Activated CD8-positive, alpha-beta memory T cell treated with anti-CD3 and anti-CD28 coated beads, Interleukin-2, amount 50 U/mL, for 4 hours (primary cell): ENCODE results near the gene SERGEF.
"Not testable (repeated sequence)": the region's sequence is repeated elsewhere in the genome, so short reads cannot be mapped to it uniquely, and the experiment has no call there.

ENCODE experiments used
- DNase-seq: peaks from one replicate; pipeline ENCODE4 v3.0.0-alpha.2; 2020

Gene SERGEF

GRCh38 chr11:18000128-18000527, 12.7 kb downstream of the SERGEF start:
- not testable (repeated sequence) for DNase-seq

- no peak for DNase-seq
These were observed 19.9 kb downstream of the SERGEF start for GRCh38 chr11:17992916-17993315.

DNA sequence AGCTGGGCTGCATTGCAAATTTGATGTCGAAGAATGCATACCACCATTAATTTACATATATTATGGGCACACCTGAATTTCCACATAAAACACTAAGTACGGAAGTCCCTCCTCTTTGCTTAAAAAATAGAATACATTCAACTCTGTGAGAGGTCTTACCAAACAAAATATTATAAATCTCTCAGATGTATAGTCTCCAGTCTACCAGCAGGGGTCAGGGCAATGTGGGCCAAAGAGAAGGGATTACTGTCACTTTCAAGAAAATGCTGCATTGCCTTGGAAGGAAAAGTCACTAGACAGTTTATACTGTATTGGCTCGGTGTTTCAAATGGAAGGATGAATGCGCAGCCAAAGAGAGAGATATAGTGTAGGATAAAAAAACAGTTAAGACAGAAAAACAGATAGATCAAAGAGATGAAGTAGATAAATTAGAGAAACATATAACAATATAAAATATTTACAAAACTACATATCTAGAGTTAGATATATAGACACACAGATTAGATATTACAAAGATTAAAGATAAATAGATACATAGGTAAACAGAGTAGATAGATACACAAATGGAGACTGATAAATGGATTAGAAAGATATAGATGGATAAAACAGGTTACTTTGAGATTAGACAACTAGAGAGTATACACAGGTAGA, 20.9 kb downstream of the SERGEF start:
- DNase-seq: peak; percentile 38

GRCh38 chr11:17989306-17989705, 23.5 kb downstream of the SERGEF start:
- no peak for DNase-seq

GRCh38 chr11:17988465-17988864, 24.4 kb downstream of the SERGEF start:
- no peak for DNase-seq

DNA sequence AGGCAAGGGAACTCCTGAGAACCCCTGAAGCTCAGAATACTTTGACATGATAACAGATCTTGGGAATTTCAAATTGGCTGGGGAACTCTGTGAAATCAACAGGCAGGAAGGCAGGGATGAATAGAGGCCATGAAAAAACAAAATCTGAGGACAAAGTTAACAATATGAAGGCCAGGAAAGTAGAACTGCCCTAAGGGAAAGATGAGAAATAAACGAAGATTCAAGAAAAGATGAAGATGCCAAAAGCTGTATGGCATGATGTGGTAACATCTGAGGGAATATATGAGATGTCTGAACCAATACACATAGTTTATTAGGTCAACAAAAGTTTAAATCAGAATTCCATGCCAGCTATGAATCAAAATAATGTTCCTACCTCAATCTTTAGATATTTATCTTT, 25.0 kb downstream of the SERGEF start:
- DNase-seq: no peak

DNA sequence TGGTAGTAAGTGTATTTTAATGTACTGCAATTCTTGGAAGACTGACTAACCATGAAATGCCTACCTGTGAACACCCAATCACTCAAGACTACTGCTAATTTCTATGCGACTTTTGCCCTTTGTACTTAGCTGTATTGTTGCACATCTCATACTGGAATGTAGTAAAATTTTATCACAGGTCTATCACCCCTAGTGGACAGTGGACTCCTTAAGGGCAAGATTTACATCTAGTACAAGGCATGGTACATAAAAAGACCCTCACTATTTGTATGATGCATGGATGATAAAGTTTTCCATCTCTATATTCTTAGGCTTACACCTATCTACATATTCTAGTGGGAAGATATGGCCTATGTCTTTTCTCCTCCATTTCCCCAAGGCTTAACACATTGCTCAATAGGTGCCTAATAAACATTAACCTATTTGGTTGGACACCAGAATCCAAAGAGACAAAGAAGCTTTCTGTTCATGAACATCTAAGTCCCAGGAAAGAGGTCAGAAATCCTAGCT, 26.1 kb downstream of the SERGEF start:
- no peak for DNase-seq

DNA sequence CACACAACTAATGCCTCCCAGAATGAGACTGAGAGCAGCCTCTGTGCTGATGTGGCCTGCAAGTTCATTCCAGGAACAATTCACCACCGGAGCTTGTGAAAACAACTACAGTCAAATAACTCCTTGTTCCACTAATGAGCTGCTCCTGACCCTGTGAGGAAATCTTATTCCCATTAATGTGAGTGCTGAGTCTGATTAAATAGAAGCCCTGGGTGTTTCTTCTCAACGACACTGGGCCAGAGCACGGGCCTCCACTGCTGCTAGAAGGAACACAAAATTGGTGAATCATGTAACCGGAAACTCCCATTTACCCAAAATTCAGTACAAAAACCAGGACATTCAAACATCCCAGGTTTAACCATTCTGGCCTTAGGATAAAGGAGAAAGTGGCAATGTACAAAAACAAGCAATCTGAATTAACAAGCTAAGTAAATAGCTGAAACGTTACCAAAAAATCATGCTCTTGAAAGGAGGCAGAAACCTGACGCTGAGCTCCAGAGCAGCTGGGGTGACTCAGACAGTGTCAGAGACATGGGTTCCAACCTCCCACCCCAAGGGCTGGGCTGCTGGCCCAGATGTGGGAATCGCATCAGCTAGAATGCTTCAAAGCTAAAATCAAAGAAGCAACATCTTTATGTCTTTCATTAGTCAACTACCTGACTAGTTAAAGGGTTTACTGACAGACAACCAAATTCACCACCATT, 26.7 kb downstream of the SERGEF start:
- DNase-seq: no peak

DNA sequence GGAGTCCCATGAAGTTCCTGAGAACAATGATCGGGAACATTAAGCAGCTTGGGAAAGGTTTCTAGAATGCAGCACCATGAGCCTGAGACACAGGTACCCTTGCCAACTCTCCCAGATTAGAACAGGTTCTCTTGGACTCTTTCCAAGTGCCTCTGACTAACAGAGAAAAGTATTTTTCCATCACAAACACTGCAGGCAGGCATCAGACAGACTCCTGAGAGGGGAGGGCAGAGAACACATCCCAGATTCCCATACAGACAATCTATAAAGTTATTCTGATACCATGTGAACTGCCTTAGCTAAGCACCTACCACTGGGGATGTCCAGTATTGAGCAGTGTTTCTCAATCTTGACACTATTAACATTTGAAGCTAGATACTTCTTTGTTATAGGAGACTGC, 27.3 kb downstream of the SERGEF start:
- DNase-seq: no peak

DNA sequence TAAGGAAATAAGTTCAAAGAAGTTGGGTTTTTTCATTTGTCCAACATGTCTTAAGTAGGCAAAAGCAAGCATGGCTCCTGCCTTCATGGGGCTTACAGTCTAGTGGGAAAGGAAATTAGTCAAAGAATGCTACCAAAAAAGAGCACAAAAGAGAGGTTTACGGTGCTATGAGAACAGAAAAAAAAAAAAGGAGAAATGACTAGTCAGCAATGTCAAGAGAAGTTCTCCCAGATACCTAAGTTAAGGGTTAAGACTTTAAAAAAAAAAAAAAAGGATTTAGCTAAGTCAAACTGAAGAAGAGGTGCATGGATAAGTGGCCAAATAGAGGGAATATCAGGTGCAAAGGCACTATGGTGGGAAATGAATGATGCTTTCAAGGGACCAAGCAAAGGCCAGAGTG, 29.3 kb downstream of the SERGEF start:
- DNase-seq: no peak

DNA sequence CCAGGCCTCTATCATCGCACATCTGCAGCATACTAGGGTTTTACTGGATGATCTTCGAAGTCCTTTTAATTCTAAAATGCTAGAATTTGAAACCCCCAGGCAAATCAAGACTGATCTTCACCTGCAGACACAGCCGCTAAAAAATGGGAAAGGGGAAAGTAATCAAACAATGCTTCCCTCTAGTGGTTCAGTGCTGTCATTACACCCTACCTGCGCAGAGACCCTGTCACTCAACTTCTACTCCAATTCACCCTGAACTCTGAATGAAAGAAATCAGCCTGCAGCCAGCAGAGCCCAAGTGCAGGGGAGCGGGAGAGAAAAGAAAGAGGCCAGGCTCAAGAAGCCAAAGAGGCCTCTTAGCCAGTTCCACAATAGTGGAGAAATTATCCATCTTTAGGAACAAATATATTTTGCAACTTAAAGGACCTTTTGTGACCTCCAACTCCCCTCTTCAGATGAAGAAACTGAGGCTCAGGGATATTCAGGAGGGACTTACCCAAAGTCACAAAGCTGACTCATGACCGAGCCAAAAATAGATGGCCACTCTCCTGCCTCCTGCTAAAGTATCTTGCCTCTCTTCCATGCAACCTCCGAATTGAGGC, 33.0 kb downstream of the SERGEF start:
- DNase-seq: peak; percentile 24

DNA sequence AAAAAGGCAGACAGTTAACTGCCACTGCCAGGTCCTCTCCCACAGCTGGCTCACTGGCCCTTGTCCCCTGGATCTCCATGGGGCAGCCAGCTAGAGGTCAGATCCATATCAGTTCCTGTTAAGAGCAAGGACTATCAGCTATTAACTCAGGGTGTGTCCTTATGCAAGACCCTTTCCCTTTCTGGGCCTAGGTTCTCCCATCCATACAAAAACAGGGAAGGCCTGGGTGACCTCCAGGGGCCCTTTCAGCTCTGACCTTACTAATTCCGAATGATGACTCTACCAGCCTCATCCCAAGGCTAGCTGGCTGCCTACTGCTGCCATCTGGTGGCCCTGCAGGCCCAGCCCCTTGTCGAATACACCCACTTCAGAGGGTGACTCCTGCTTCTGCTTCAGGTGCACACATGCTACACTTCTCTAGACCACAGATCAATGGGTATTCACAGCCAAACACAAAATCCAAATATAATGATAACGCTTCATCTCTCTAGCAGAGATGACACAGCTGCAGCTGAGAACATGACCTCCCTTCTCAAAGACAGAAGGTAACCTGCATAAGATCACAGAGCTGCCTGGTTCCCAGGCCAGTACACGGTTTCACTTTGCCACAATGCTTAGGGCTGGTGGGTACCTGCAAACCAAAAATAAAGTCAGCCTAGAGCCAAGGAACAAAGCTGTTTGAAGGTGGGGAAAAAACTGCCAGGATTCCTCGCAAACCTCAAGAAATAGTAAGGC, 34.1 kb downstream of the SERGEF start:
- no peak for DNase-seq

DNA sequence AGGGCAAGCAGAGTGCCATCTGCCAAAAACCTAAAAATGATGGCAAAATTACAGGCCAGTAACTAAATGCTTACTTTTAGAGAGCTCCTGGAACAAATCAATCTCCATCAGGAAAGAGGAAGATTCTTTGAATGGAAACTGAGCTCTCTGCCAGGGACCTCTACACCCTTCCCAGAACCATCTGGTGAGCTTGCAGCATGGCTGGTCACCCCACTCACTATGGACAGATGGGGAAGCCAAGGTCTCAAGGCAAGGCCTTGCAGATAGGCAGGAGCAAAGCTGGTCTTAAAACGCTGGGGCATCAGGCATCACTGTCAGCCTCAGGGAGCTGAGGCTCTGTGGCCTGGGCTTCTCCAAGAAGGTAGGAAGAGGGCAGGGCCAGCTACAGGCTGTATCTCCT, 36.2 kb downstream of the SERGEF start:
- no peak for DNase-seq

- DNase-seq: no peak
These were observed 38.6 kb downstream of the SERGEF start for GRCh38 chr11:17974246-17974645.

GRCh38 chr11:17972987-17973386, 39.9 kb downstream of the SERGEF start:
- no peak for DNase-seq

DNA sequence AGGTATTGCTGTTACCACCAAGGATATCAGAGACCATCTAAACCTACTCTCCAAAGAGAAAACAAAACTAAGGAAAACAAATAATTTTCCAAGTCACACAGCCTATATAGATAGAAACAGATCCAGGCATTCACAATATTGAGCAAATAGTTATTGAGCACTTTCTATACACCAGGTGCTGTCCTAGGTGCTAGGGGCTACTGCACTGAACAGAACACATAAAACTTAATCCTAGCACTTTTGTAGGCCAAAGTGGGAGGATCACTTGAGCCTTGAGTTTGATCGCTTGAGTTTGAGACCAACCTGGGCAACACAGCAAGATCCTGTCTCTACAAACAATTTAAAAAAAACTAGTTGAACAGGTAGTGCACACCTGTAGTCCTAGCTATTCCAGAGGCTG, 44.6 kb downstream of the SERGEF start:
- no peak for DNase-seq

GRCh38 chr11:17967661-17968060, 45.2 kb downstream of the SERGEF start:
- no peak for DNase-seq

GRCh38 chr11:17960091-17960490, 52.8 kb downstream of the SERGEF start:
- DNase-seq: no peak

- no peak for DNase-seq
These were observed 54.4 kb downstream of the SERGEF start for GRCh38 chr11:17958446-17958845.

- no peak for DNase-seq
These were observed 58.2 kb downstream of the SERGEF start for GRCh38 chr11:17954395-17955252.

DNA sequence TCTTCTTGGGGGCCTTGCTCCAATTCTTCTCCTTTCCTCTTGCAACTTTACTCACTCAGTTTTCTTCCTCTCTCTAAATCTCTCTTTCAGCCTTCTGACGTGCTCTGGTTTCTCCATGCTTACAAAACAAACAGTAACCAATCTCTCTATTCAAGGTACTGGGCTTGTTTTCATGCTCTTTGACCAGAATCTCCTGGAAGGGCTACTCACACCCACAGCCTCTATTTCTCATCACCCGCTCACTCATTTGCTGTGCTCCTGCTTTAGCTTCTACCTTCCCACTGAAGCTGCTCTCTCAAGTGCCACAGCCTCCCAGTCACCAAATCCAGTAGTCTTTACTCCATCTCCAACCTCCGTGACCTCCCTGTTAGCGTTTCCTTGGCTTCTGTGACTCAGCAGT, 60.4 kb downstream of the SERGEF start:
- DNase-seq: no peak

GRCh38 chr11:17951685-17952388, 61.0 kb downstream of the SERGEF start:
- DNase-seq: no peak
